ENCODE data around the gene UGT1A9.

UGT1A9 gene

DNA sequence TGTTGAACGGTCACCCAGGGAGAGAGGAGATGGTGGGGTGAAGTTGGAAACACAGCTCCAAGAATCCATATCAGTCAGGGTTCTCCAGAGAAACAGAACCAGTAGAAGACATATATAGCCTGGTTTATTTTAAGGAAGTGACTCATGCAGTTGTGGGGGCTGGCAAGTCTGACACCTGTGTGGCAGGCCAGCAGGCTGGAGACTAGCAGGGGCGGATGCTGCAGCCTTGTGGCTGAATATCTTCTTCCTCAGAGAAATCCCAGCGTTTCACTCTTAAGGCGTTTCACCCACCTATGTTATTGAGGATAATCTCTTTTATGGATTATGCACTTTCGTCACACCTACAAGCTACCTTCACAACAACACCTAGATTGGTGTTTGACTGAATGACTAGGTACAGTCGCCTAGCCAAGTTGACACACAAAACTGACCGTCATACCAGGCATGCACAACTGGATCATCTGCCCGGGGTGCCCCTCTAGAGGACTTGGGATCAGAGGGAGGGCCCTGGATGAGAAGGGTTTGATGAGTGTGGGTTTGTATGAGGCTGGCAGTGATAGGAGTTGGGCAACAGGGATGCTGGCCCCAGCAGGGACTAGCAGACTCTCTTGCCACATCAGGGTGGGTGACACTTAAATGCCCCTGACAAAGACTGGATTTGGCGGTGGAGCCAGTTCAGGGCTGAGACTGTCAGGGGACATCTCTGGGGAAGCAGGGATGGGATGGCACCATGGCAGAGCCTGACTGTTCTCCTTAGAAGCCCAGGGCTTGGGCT lies 129.8 kb downstream of the UGT1A9 start:
- no peak for DNase-seq

DNA sequence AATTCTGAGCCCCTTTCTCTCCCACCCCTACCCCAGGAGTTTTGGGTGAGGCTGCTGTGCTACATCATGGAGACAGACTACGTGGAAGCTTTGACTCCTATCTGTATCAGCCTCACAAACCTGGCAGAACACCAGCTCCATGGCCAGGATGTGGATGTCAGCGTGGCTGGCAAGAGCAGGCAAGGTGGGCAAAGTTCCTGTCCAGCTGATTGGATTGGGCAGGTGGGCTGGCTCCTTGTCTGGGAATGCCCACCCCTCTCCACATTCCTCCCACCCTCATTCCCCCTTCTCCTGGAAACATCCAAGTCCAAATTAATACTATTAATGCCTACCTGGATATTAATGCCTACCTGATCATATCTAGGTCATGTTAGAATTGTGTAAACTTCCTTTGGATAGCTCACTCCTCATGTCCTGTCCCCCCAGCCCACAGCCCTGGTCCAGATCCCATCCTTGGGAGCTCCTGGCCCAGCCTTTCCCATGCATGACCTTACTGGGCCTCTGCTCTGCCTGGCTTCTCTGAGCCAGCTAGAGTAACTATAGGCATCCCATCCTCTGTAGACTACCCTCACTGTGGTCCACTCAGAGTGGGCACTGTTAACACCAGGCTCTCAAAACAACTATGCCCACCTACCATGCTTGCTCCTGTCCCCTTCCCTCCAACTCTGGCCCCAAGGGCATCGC lies 130.6 kb downstream of the UGT1A9 start:
- no peak for DNase-seq

DNA sequence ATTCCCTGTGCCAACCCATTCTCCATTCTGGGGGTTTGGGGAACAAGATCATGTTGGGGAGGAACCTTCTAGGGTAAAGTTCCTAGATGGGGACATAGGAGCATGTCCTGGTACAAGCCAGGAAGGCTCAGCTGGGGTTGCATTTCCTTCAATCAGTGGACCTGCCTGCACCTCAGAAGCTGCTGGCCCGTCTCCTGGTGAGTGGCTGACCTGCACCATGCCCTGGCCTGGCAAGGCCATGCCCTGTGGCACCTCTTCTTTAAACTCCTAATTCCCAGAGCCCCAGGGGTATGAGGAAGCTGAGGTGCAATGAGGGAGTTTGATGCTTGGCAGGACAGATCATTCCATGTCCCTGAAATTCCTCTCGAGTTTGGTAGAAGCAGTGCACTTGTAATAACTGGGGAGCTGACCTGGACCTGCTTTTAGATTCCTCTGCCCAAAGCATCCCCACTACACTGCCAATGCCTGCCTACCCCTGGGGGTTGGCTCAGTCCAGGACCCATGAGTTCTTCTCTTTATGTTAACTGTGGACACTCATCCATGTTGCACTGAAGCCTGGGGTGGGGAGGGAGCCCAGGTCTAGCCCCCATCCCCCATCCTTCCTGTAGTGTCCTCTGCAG lies 131.7 kb downstream of the UGT1A9 start:
- no peak for DNase-seq

DNA sequence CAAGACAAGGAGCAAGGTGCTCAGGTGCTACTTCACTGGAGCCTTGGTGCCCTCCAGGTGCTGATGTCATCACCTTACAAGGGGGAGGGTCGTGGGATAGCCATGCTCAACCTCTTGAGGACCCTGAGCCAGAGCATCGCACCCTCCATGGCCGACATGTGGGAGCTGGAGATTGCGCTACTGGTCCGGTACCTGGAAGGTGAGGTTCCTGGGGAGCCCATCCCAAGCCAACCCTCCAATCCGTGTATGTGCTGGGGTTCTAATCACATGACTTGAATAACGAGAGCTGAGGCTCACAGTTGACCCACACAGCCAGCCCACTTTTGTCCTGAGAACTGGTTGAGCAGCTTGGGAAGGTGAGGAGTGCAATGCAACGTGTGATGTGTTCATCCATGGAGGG lies 132.3 kb downstream of the UGT1A9 start:
- no peak for DNase-seq

DNA sequence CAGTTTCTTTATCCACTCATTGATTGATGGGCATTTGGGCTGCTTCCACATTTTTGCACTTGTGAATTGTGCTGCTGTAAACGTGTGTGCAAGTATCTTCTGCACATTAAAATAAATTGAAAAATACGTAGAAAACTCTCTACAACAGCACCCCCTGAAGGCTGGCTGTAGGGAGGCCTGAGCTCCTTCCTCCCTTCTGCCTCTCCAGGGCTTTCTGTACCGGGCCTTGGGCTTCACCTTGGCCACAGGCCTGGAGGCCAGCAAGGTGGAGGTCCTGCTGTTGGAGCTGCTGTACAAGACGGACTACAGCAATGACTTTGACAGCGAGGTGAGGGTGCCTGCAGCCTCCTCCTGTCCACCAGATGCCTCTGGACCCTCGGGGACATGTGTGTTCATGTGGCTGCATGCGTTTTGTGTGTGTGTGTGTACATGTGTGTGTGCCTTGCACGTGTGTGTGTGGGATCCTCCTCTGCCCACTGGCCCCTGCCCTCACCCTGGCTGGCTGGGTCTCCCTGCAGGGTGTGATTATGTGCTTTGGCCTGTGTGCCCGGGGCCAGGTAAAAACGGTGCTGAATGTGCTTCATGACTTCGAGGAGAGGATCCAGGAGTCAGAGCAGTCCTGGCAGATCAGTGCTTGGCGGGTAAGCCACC lies 135.6 kb downstream of the UGT1A9 start:
- no peak for DNase-seq

DNA sequence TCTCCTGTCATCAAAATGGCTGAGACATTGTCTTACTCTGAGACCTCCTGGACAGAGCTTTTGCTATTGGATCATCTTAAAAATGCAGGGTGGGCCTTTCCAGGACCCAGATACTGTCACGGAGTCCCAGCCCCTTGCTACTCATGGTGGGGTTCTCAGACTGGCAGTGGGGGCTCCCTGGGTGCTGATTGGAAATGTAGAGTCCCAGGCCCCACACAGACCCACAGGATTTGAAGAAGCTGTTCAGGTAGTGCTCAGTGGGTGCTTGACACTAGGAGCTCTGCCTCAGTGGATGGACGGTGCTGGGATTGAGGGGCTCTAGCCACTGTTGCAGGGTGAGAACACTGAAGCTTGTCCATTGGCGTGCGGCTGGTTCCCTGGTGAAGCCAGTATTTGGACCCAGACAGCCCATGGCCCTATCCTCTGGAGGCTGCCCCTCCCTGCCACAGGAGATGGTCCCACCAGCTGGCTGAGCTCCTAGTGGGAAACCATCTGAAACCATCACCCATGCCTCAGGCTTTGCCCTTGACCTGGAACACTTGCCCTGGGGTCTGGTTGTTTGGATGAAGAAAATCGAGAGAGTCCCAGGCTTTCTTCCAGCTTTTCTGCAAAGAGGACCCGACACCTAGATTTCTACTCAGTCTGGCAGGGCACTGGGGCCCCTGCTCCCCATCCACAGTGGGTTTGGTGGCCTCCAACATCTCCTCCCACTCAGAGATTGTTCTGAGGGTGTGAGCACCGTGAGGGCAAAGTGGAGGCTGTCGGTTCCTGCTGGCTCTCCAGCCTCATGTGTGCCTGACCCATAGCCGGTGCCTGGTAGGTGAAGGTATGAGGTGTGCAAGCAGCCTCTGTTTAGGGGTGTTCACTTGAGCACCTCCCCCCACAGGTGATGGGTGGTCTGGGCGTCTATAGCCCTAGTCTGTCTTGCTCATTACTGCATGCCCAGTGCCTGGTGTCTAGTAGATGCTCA lies 136.6 kb downstream of the UGT1A9 start:
- DNase-seq, result no peak

DNA sequence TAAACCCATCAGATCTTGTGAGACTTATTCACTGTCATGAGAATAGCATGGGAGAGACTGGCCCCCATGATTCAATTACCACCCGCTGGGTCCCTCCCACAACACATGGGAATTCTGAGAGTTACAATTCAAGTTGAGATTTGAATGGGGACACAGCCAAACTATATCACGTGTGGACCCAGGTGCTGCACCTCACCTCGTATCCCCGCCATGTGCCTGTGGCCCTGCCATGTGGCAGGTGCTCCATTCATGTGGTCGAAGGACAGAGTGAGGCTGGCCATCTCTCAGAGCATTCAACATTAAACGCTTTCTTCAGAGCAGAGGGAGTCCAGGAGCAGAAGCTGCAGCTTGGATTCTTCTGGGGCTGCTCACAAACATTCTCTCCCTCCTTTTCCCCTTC lies 138.7 kb downstream of the UGT1A9 start:
- no peak for DNase-seq

DNA sequence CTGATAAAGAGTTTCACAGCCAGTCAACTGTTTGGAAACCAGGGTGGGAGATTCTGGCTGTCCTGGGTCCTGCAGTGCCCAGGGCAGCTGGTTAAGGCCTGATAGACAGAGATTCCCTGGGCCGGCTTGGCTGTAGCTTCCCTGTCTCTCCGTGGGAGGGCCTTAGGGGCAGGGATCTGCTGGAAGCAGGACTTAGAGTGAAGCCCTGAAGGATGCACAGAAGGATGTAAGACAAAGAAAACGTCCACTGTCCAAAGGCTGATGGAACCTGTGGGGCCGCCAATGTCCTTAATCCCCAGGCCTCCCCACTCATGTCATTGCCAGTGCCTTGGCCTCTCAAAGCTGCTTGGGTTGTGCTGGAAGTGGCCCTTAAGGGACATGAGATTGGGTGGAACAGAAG lies 139.4 kb downstream of the UGT1A9 start:
- no peak for DNase-seq

DNA sequence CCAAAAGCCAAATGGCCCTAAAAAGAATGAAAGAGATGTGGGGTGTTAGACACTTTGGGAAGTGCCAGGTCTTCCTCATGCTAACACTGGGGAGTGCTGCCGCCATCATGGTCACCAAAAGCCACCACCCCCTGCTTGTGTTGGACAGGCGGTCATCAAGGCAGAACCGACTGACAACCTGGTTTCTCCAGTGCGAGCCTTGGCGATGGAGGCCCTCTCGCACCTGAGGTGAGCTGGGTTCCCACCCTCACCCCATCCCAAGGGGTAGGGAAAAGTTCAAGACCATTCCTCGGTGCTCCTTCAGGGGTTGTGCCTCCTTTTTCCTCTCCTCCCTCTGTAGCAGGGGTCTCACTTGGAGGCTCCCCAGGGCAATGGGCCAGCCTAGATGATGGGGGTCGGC lies 140.0 kb downstream of the UGT1A9 start:
- DNase-seq, result no peak

DNA sequence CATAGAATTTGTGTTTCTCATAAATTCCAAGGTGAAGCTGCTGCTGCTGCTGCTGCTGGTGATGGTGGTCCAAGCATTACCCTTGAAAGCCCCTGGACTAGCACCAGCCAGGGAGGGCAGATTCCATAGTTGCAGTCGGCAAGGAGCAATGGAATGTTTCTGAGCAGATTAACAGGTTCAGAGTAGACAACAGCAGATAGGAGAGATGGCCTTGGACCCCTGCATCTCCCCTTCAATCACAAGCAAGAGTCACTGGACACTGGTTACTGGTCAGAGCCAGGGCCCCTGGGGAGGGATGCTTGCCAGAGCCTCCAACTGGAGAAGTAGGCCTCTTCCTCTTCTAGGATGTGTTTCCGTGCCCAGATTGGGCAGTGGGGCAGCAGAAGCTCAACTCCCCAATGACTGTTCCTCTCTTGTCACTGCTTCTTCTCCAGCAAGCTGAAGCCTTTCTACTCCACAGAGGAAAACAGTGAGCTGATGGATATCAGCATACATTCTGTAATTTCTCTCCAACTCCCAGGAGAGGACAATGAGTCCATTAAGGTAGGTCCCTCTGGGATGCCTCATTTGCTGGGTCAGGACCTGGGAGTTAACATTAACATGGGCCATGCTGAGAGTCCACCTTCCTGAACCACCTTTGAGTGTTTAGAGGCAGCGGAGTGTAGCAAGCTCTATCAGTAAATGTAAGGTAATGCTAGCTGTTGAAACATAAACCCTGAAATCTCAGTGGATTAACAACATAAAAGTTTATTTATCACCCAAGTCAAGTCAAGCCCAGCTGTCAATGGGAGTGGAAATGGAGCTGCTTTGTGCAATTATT lies 141.7 kb downstream of the UGT1A9 start:
- DNase-seq, result no peak

DNA sequence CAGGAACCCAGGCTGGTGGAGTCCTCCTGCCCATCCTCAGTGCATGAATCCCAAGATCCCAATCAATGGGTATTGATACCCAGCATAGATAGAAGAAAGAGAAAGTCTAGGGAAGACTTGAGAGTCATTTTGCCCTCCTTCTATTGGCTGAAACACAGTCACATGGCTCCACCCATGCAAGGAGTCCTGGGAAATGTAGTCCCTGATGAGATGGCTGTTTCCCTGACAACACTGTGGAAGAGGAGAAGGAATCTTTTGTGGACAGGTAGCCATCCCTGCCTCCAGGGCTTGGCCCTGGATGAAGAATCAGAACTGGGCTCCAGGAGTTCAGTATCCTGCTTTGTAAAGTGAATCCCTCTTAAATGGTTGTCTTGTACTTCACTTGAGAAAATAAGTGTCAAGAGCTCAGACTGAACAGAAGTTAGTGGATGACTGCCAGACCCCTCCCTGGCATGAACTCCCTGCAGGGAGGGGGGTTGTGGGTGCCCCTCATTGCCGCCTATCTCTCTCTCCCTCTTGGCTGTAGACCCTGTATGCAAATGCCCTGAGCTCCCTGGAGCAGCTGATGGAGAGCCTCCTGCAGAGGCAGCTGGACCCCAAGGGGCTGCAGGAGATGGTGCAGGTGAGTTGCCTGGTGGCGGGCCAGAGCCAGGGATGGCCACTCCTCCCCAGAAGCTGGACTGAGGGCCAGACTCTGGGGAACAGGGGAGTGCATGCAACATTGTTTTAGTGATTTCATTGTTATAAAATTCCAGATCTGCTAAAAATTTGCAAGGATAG lies 142.5 kb downstream of the UGT1A9 start:
- no peak for DNase-seq

DNA sequence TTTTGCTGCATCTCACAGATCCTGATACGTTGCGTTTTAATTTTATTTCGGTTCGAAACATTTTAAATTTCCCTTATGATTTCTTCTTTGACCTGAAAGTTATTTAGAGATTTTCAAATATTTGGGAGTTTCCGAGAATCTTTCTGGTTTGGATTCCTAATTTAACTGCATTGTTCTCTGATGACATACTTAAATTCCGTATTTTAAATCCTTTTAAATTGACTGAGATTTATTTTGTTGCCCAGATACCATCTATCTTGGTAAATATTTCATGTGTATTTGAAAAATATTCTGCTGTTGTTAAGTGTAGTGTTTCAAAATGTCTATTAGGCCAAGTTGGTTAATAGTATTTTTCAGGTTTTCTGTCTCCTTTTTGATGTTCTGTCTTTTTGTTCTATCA lies 144.2 kb downstream of the UGT1A9 start:
- no peak for DNase-seq

DNA sequence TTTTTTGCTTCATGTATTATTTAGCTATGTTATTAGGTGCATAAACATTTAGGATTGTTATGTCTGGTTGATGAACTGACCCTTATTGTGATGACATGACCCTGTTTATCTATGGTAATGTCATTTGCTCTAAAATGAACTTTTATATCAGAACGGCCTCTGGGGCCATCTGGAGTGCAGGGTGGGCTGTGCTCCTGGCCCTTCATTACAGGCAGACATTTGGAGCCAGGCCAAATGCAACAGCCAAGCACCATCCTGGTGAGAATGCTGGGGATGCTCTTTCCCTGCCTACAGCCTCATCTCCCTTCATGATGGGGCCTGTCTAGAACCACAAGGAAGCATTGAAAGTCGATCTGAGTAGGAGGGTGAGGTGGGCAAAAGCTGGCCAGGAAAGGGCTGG lies 144.6 kb downstream of the UGT1A9 start:
- DNase-seq, result no peak

DNA sequence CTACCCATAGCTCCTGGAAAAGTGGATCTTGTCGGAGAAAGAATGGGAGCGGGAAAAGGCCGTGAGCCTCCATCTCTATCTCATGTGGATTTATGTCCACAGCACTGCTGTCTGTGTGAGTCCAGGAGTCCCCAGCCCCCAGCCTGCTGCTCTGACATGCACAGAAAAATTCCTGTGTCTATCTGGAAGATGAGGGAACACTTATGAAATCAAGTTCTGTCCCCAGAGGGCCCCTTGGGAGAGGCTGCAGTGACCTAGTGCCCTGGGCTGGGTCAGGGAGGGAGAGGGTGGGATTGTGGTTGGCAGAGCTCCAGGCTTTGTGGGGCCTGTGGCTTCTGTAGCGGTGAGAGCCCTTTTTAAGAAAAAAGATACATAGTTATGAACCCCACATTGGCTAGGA lies 145.1 kb downstream of the UGT1A9 start:
- no peak for DNase-seq

DNA sequence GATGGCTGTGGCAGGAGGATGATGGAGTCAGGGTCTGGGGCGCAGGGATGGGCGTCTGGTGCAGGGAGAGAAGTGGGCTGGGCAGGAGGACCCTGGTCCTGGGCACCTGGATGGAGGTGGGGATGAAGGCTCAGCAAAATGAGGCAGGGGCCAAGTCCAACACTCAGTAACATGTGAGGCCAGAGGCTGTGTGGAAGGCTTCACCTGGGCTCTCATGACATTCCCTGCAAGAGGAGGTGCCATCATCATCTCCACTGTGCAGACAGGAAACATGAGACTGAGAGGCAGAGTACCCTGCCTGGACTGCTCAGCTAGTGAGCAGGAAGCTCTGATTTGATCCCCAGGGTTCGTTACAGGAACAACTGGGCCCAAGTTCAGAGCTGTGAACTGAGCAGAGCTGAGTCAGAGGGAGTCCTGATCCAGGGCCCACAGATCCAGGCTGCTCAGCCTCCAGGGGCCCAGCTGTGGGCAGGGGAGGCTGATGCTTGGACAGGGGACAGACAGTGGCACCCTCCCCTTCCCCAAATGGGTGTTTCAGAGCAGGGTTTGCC lies 145.7 kb downstream of the UGT1A9 start:
- no peak for DNase-seq

DNA sequence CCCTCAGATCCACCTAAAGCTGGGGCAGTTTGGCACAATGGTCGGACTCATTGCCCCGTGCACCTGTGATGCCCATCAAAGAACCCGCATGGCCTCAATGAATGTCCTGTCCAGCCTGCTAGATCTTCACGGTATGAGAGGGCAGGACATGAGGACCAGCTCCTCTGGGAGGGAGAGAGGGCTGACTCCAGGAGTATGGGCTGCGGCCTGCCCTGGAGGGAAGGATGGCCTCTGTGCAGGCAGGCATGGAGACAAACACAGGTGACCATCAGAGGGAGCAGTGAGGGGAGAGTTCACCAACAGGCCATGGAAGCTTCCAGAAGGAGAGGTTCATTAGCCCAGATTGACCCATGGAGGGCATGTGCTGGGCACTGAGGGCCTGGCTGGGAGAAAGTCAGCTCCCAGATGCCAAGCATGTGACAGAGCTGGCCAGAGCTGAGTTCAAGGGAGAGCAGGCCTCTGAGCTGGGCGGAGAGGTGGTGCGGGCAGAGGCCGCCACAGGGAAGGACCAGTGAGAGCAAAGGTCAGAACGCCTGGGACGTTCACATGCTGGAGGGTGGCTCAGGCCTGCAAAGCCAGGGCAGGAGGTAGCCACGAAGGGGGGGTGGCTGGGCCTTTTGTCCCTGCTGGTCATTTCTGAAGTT lies 146.4 kb downstream of the UGT1A9 start:
- DNase-seq, result no peak

DNA sequence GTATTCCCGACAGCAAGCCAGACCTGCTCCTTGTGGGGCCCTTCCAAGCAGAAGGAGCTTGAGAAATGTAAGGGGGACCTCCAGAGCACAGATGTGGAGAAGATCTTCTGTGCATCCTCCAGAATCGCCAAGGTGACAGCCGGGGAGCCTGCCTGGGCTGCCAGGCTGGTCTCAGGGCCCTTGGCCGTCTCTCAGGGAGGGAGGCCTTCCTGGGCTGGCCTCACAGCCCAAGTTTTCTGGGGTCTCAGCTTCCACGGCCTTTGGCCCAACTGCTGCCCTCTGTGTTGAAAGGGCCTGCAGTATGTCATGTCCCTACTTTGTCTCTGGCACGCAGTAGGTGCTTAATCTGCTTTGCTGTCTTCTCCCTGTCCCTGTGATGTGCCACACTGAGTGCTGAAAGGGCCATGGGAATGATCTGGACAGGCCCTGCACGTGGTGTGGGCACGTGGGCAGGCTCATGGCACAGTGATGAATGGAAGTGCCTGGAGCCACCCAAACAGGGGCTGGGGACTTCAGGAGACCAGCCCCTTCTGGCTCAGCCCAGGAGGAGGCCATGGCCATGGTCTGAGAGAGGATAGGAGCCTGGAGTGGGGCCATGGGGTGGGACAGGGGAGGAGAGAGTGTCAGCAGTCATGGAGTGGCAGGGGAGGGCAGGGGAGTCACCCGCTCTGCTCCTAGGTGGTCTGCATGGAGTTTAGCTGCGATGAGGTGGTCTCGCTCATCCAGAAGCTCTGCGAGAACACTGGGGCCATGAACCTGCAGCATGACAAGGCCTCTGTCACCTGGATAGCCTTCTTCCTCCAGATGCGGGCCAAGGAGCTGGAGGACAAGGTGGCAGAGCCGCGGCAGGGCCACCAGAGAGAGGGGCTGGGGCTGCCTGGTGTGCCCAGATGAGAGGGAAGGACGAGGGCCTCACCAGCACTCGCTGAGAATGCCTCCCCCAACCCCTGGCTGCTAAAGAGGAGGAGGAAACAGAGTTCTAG lies 147.2 kb downstream of the UGT1A9 start:
- DNase-seq, result no peak
